Thyroid gland (tissue), 4 donors: ENCODE measurements around the gene PRR4. TPM values are rescaled to one million over a fixed set of nuclear protein-coding genes. Genes with fewer than 3 reads are reported as not detected.

Source experiments
- DNase-seq, 2 donors: peaks; one replicate each; pipeline ENCODE4 v3.0.0-alpha.2; 2019
- H3K27ac ChIP-seq, 3 donors: fragments of 200-600 bp; sonication (generic); 1 replicate in 2 of 3; 2 replicates in 1 of 3; pipeline ENCODE4 v1.5.1; 2016 to 2019; ENCODE audit warnings: mild to moderate bottlenecking in 1 of 3, moderate library complexity in 1 of 3
- H3K27me3 ChIP-seq: fragments of 200-600 bp; sonication (generic); one replicate; pipeline ENCODE4 v1.5.1; 2019
- H3K36me3 ChIP-seq, 2 donors: fragments of 200-600 bp; sonication (generic); one replicate each; pipeline ENCODE4 v1.5.1; 2016 to 2019
- H3K4me1 ChIP-seq, 2 donors: fragments of 200-600 bp; sonication (generic); one replicate each; pipeline ENCODE4 v1.5.1; 2017 to 2019
- H3K4me3 ChIP-seq, 3 donors: fragments of 200-600 bp; sonication (generic); replicated peaks in 1 of 3; 1 replicate in 2 of 3; 2 replicates in 1 of 3; pipeline ENCODE4 v1.5.1; 2016; ENCODE audit warnings: mild to moderate bottlenecking in 1 of 3
- H3K9me3 ChIP-seq: fragments of 200-600 bp; sonication (generic); one replicate; pipeline ENCODE4 v1.5.1; 2017
- CTCF ChIP-seq, 6 experiments: fragments of 200-600 bp in 3 of 6; fragments of 450-650 bp in 3 of 6; sonication (generic) in 3 of 6; IDR thresholded peaks; one replicate each; pipeline ENCODE4 v1.5.1; 2016 to 2019; ENCODE audit warnings: antibody characterized with exemption in 6 of 6, mild to moderate bottlenecking in 2 of 6, inconsistent platforms in 1 of 6, moderate library complexity in 1 of 6
- POLR2A ChIP-seq, 2 donors: fragments of 450-650 bp; IDR thresholded peaks; one replicate each; pipeline ENCODE4 v1.6.1; 2017; ENCODE audit warnings: antibody characterized with exemption in 2 of 2, mild to moderate bottlenecking in 2 of 2, moderate library complexity in 1 of 2
- WGBS, 2 donors: methylation state at CpG; one replicate each; pipeline ENCODE4 v1.1.5; 2017; 5-methylcytosine and 5-hydroxymethylcytosine counted together
- intact Hi-C: fragments of 100-400 bp; cut with DNase I; formaldehyde crosslinking; loops from one replicate; pipeline ENCODE4 v1.15.1; 2023
- total RNA-seq, 4 donors: library from RNA; depleted of rRNA; stranded (reverse); fragments of >200 nt; gene quantifications; one replicate each; pipeline ENCODE4 v1.2.3, GENCODE V29; 2016

Gene PRR4
- total RNA-seq, 4 donors from 2014 or later: 4.3 to 8.7 (median 7.8) TPM

- H3K36me3 ChIP-seq: no peaks in the 10 kb centered on the region
- H3K27ac ChIP-seq: no peak overlapping the region
- 98% methylated on average over 1 of the region's 1 CpG for WGBS, 2 donors
Observed at GRCh38 chr12:10829994-10830393, 19.3 kb downstream of the PRR4 start.

GRCh38 chr12:10826258-10826657 lies 23.0 kb downstream of the PRR4 start, which contains the start of gene TAS2R10:
Gene TAS2R10, minus strand, starts transcription at chr12:10826358. Its CDS starts 89 bp downstream, at chr12:10826269.
- Histone ChIP-seq H3K4me3 (no peak within 1 kb of the TSS), H3K27ac (no peak within 1 kb of the TSS), H3K36me3 (no peaks in the 10 kb centered on the region), H3K9me3 (no peaks in the 10 kb centered on the region), H3K4me1 (no peaks in the 10 kb centered on the region), H3K27me3 (no peaks in the 10 kb centered on the region)
- no peak for TF ChIP-seq POLR2A (IDR thresholded peaks at IDR 0.05)
- TF ChIP-seq CTCF (IDR thresholded peaks at IDR 0.05): no peak
- no peak for DNase-seq
- whole genome bisulfite sequencing, 2 donors: 89 to 93% methylated on average over 3 of the region's 3 CpGs
- intact Hi-C loops: no loop called here

More at GRCh38 chr12:10829994-10830393, 19.3 kb downstream of the PRR4 start:
- H3K27me3 ChIP-seq: no peaks in the 10 kb centered on the region
- H3K4me3 ChIP-seq: no peak overlapping the region
- DNase-seq: no peak
- TF ChIP-seq CTCF (IDR thresholded peaks at IDR 0.05) (no peak), POLR2A (IDR thresholded peaks at IDR 0.05) (no peak)
- H3K4me1 ChIP-seq: no peaks in the 10 kb centered on the region
- intact Hi-C loops: no loop called here
- no peaks in the 10 kb centered on the region for H3K9me3 ChIP-seq

- no peak overlapping the region for H3K27ac ChIP-seq
- WGBS, 2 donors: 84 to 86% methylated on average over 3 of the region's 3 CpGs
- no peaks in the 10 kb centered on the region for H3K27me3 ChIP-seq
- TF ChIP-seq POLR2A (IDR thresholded peaks at IDR 0.05): no peak
- TF ChIP-seq CTCF (IDR thresholded peaks at IDR 0.05): no peak
- intact Hi-C loops: no loop called here
- H3K4me3 ChIP-seq: no peak overlapping the region
- DNase-seq: no peak
- no peaks in the 10 kb centered on the region for H3K36me3 ChIP-seq
- no peaks in the 10 kb centered on the region for H3K9me3 ChIP-seq
- no peaks in the 10 kb centered on the region for H3K4me1 ChIP-seq
Observed at GRCh38 chr12:10824957-10825356, 24.3 kb downstream of the PRR4 start.

- TF ChIP-seq CTCF (IDR thresholded peaks at IDR 0.05): no peak
- TF ChIP-seq POLR2A (IDR thresholded peaks at IDR 0.05): no peak
- Histone ChIP-seq H3K4me1 (no peaks in the 10 kb centered on the region), H3K36me3 (no peaks in the 10 kb centered on the region), H3K9me3 (no peaks in the 10 kb centered on the region), H3K4me3 (no peak overlapping the region), H3K27me3 (no peaks in the 10 kb centered on the region), H3K27ac (no peak overlapping the region)
- WGBS, 2 donors: 83 to 85% methylated on average over 3 of the region's 3 CpGs
- intact Hi-C loops: no loop called here
- DNase-seq: no peak
Observed at GRCh38 chr12:10811883-10812536, 37.3 kb downstream of the PRR4 start.

- no peaks in the 10 kb centered on the region for H3K36me3 ChIP-seq
- intact Hi-C loops: no loop called here
Observed at GRCh38 chr12:10810068-10810467, 39.2 kb downstream of the PRR4 start, which contains the start of gene TAS2R9. Gene TAS2R9, minus strand, starts transcription at chr12:10810168. Its CDS starts 93 bp downstream, at chr12:10810075.

More at GRCh38 chr12:10810068-10810467, 39.2 kb downstream of the PRR4 start, which contains the start of gene TAS2R9:
- TF ChIP-seq POLR2A (IDR thresholded peaks at IDR 0.05): no peak
- TF ChIP-seq CTCF (IDR thresholded peaks at IDR 0.05): no peak
- H3K27ac ChIP-seq: no peak within 1 kb of the TSS
- no peaks in the 10 kb centered on the region for H3K27me3 ChIP-seq
- H3K4me1 ChIP-seq: no peaks in the 10 kb centered on the region
- DNase-seq: no peak
- no peak within 1 kb of the TSS for H3K4me3 ChIP-seq
- H3K9me3 ChIP-seq: no peaks in the 10 kb centered on the region
